GM21619 (cell line): ENCODE measurements around the gene ADAMTS10.
A peak's percentile ranks its signal among the peaks of the same experiment; 100 is the strongest.
"Not testable (repeated sequence)": the region's sequence is repeated elsewhere in the genome, so short reads cannot be mapped to it uniquely, and the experiment has no call there.

ENCODE experiments used
- ATAC-seq: cut with Tn5 transposase; IDR thresholded peaks from one replicate; pipeline ENCODE4 v1.9.1; 2021; ENCODE audit not compliant: unreplicated experiment

The ADAMTS10 gene

GRCh38 chr19:8595651-8596050, 14.9 kb downstream of the ADAMTS10 start:
- ATAC-seq = no peak

- ATAC-seq = no peak
Observed at GRCh38 chr19:8593931-8594330, 16.6 kb downstream of the ADAMTS10 start.

- no peak for ATAC-seq
Observed at GRCh38 chr19:8592231-8593009, 18.1 kb downstream of the ADAMTS10 start.

DNA sequence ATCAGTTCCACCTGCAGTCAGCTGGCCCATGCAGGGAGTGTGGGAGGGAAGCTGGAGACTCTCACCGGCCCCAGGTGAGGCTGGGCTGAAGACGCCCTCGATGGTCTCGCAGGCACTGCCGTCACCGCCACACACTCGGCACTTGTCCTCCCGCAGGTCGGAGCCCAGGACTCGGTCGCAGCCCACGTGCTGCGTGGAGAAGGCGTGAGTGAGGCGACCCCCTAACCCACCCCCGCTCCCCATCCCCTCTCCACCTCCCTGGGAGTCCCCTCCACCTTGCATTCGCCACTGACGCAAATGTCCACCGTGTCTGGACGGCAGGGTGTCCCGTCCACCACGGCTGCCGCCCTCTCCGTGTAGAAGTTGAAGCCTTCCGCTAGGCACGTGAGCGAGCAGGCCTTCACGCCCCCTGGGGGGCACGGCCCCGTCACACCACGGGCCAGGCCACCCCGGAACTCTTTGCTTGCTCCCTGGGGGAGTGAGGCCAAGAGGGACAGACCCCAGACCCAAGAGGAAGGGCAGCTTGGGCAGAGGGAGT, 21.3 kb downstream of the ADAMTS10 start:
- no peak for ATAC-seq

DNA sequence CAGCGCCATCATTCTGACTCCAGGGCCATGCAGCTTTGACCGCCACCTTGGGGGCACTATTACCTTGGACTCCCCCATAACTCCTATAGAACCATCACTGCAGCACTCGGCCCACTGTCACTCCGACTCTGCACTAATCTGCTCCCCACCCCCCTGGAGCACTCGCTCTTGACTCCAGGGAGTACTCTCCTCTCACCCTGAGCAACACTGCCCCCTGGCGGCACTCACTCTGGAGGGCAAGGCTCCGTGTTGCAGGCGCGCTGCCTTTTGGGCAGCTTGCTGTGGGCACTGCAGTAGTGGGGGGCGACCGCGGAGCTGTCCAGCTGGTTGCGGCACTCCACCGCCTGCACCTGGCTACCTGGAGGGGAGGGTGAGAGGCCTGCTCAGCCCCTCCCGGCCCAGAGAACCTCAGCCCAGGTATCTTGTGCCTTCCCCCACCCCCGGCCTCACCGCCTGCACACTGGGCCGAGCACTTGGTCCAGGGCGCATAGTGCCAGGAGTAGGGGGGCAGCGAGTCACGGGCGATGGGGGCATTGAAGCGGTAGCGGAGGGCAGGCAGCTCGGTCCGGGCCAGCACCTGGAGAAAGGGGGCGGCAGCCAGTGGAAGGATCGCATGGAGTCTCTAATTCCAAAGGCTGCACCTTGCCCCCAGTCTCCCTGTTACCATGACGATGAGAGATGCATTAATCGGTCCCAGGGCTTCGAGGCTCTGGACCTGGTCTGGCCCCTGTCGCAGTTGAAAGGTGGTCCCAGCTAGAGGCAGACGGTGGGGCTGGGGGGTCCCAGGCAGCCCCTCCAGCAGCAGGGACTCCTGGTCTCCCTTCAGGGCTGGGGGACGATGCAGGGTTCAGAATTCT, 24.4 kb downstream of the ADAMTS10 start:
- no peak for ATAC-seq

GRCh38 chr19:8584965-8585893, 25.3 kb downstream of the ADAMTS10 start:
- no peak for ATAC-seq

DNA sequence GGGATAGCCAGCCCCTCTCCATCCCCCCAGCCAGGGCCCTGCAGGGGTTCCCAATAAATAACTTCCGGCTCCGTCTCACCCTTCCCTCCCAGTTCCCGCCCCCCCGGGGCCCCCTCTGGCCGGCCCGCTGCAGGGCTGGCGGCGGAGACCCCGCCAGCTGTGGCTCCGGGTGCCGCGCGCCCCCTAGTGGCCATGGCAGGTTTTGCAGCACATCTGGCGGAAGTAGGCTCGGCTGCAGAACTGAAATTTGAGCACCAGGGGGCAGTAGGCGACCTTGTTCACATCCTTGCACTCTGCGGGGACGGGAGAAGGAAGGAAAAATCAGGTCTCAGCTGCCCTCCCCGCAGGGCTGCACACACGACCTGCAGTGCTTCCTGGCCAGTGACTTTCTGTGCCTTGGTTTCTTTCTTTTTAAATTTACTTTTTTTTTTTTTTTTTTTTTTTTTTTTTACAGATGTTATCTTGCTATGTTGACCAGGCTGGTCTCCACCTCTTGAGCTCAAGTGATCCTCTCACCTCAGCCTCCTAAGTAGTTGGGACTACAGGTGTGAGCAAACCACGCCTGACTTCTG, 29.7 kb downstream of the ADAMTS10 start:
- no peak for ATAC-seq

- no peak for ATAC-seq
Observed at GRCh38 chr19:8578642-8579265, 31.8 kb downstream of the ADAMTS10 start.

DNA sequence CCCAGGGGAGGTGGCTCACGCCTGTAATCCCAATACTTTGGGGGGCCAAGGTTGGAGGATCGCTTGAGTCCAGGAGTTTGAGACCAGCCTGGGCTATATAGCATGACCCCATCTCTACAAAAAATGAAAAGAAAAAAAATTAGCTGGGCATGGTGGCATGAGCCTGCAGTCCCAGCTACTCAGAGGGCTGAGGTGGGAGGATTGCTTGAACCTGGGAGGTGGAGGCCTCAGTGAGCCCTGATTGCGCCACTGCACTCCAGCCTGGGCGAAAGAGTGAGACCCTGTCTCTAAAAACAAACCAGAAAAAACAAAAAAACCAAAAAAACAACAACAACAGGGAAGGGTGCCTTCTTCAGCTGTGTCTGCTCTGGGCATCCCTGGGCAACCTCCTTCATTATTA, 32.8 kb downstream of the ADAMTS10 start:
- no peak for ATAC-seq

DNA sequence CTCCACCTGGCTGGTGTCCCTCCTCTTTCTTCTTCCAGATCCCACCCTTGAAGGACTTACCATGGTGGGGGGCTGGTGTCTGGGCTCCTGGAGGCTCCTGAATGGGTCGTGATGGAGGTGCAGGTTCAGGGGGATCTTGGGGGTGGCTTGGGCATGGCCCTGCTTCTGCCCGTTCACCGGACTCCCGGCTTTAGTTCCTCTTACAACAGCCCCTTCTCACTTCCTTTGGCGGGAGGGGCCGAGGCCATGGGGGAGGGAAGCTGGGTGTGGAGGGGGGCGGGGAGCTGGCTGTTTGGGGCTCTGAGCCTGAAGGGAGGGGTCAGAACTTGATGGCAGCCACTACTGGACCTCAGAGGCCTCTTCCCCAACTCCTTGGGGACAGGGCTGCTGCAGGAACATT, 33.3 kb downstream of the ADAMTS10 start, which contains the start of gene MYO1F:
Gene MYO1F, minus strand, starts transcription at position 196 of the 400 bp plus-strand sequence. Its CDS starts 133 bp downstream, at position 63.
- no peak for ATAC-seq

DNA sequence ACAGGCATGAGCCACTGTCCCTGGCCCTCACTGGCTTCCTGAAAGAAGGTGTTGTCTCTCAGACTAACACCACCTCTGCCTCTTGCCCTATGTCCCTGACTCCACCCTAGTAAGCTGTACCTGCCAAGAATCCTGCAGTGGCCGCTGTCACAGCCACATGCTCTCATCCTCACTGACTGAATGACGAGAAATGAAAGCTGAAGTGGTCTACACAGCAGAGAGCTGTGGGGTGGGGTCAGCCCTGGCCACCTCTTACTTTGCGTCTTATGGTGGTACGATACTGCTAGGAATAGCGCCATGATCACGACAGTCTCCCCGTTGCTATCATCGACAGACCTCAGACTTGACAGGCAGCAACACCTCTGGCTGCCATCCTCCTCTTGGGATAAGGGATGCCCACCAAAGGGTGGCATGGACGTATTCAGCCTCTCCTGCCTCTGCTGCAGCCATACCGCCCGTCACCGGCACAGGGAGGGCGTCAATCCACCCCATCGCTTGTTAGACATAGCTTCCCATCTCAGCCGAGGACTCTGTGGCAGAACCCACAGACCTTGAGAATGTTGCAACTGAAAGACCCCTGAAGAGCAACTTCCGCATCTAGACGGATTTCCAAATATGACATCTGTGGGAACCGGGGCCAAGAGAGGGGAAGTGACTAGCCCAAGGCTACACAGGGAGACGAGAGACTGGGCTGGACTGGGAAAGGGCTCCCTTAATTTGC, 34.1 kb downstream of the ADAMTS10 start:
- no peak for ATAC-seq

GRCh38 chr19:8575467-8575997, 35.0 kb downstream of the ADAMTS10 start:
- no peak for ATAC-seq

- ATAC-seq = not testable (repeated sequence)
Observed at GRCh38 chr19:8574619-8574922, 35.9 kb downstream of the ADAMTS10 start.

DNA sequence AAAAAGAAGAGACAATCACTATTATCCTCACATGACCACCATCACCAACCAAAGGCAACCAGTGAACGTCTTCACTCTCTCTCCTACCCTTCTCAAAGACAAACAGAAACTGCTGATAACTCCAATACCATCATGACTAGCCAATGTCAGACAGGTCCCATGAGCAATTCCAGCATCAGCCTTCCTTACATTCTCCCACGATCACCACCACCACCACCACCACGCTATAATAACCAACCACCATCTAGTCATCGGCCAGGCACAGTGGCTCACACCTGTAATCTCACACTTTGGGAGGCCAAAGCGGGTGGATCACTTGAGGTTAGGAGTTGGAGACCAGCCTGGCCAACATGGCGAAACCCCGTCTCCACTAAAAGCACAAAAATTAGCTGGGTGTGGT, 37.2 kb downstream of the ADAMTS10 start:
- no peak for ATAC-seq

DNA sequence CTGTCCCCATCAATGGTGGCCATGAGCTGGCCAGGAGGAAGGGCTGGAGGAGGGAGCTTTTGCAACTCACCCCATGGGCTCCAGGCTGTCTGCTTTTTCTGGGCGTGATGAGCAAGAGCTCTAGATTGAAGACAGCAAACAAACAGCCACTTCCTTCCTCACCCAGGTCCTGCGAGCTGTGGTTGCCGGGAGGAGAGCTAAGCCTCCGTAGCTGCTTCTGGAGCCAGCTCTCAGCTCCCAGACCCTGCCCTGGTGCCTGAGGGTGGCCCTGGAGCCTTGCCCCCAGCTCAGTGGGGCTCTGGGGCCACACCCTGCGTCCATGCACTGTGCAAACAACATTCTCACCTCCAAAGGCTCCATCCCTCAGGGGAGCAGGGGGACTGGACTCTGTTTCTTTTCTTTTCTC, 39.5 kb downstream of the ADAMTS10 start:
- no peak for ATAC-seq

GRCh38 chr19:8569066-8569771, 41.3 kb downstream of the ADAMTS10 start:
- peak; percentile 84 for ATAC-seq

DNA sequence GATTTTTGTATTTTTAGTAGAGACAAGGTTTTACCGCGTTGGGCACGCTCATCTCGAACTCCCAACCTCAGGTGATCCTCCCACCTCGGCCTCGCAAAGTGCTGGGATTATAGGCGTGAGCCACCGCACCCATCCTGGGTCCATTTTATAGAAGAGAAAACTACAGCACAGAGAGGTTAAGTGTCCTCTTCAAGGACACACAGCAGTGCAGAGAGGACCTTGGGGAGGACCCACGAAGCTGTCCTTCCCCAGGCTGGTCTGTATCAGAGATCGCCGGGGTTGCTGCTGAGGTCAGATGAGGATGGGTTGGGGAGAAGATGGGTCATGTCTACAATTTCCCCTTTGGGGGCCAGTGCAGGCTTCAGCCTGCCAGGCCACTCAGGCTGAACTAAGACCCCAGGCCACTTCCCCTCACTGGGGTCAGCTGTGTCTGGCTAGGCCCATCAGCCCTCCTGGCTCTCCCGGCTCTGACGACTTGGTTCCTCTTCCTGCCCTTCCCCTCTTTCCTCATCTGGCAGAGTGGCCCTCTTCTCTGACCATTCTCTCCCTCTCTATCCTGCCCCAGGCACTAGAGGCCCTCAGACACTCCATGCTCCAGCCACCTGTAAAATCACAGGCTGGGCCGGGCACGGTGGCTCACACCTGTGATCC, 42.9 kb downstream of the ADAMTS10 start:
- no peak for ATAC-seq

- ATAC-seq = no peak
Observed at GRCh38 chr19:8566855-8567254, 43.7 kb downstream of the ADAMTS10 start.
